ENCODE measurements around the gene ALPK3. TPM values are rescaled to one million over a fixed set of nuclear protein-coding genes. Genes with fewer than 3 reads are reported as not detected.

ALPK3 gene
- total RNA-seq, 1 experiment from 2014 or later, result 2.0 TPM

GRCh38 chr15:84907731-84908130, 90.6 kb downstream of the ALPK3 start:
- CTCF ChIA-PET, result no interaction called here
- no peaks in the 10 kb centered on the region for H3K36me3 ChIP-seq (ENCODE audit: control insufficient read depth in 1 of 2, insufficient read depth in 2 of 2, low read length in 2 of 2)
- no peaks in the 10 kb centered on the region for H3K9me2 ChIP-seq (ENCODE audit: insufficient read depth)
- H3K4me1 ChIP-seq (ENCODE audit: control insufficient read depth in 1 of 2, insufficient read depth in 2 of 2, low read length in 2 of 2), result peaks cover 20 to 21% of the 10 kb centered on the region in 2 experiments
- H3K27ac ChIP-seq (ENCODE audit: low read depth, low read length), result no peak overlapping the region
- DNase-seq (ENCODE audit: low read depth, low spot score) (no peak), ATAC-seq (no peak)
- RAD21 ChIA-PET (ENCODE audit: low non-redundant PET in 1 of 2, low total read pairs in 2 of 2, uncharacterized antibody in 2 of 2, unreplicated experiment in 2 of 2), result no interaction called here
- POLR2A ChIA-PET, result no interaction called here
- BruUV-seq (replicated peaks), result no TSS peak
- intact Hi-C loops (cut with micrococcal nuclease), result no loop called here
- no peaks in the 10 kb centered on the region for H3K79me2 ChIP-seq (ENCODE audit: insufficient read depth, low read length)
- H4K20me1 ChIP-seq (ENCODE audit: insufficient read depth), result no peaks in the 10 kb centered on the region
- H3K9ac ChIP-seq (ENCODE audit: low read length), result no peak overlapping the region
- no peak for TF ChIP-seq POLR2A (IDR thresholded peaks at IDR 0.05; ENCODE audit: borderline replicate concordance, extremely low read depth, insufficient read depth, insufficient read length)
- no peak for TF ChIP-seq ELF1 (IDR thresholded peaks at IDR 0.05; ENCODE audit: borderline replicate concordance, low read depth)
- TF ChIP-seq YY1 (IDR thresholded peaks at IDR 0.05; ENCODE audit: extremely low read depth, insufficient replicate concordance, low read depth, low read length), result no peak
- TF ChIP-seq SIN3A (IDR thresholded peaks at IDR 0.05; ENCODE audit: low read depth), result no peak
- no peak for TF ChIP-seq JUND (IDR thresholded peaks at IDR 0.05)
- TF ChIP-seq SRF (IDR thresholded peaks at IDR 0.05; ENCODE audit: low read depth), result no peak
- TF ChIP-seq MAX (IDR thresholded peaks at IDR 0.05), result no peak
- no peak for TF ChIP-seq CBX3 (IDR thresholded peaks at IDR 0.05; ENCODE audit: low read depth)
- no peak for TF ChIP-seq ATF3 (IDR thresholded peaks at IDR 0.05)
- TF ChIP-seq ZNF274 (IDR thresholded peaks at IDR 0.05; ENCODE audit: low read depth, low read length), result no peak
- no peak for TF ChIP-seq REST (IDR thresholded peaks at IDR 0.05; ENCODE audit: low read depth)
- no peak for TF ChIP-seq EZH2 (IDR thresholded peaks at IDR 0.05)
- TF ChIP-seq CEBPB (IDR thresholded peaks at IDR 0.05; ENCODE audit: low read depth), result no peak
- no peak for TF ChIP-seq ZFX (IDR thresholded peaks at IDR 0.05)
- TF ChIP-seq CTCF (IDR thresholded peaks at IDR 0.05 in 2 of 3, conservative IDR thresholded peaks at IDR 0.05 in 1 of 3; ENCODE audit: borderline replicate concordance in 1 of 3, insufficient read depth in 1 of 3, low read depth in 2 of 3, low read length in 2 of 3), result no peak
- no peak for TF ChIP-seq POLR2AphosphoS5 (IDR thresholded peaks at IDR 0.05; ENCODE audit: low read depth, low read length)
- no peak for TF ChIP-seq EGR1 (IDR thresholded peaks at IDR 0.05; ENCODE audit: low read depth)
- TF ChIP-seq EZH2phosphoT487 (IDR thresholded peaks at IDR 0.05; ENCODE audit: borderline replicate concordance), result no peak
- H2AFZ ChIP-seq (ENCODE audit: low read depth, low read length, poor library complexity, severe bottlenecking), result no peak overlapping the region
- no peaks in the 10 kb centered on the region for H3K9me3 ChIP-seq (ENCODE audit: control insufficient read depth in 1 of 2, insufficient read depth in 1 of 2, low read depth in 1 of 2, low read length in 2 of 2)
- H3K27me3 ChIP-seq (ENCODE audit: insufficient read depth, low read length), result no peaks in the 10 kb centered on the region
- H3K4me3 ChIP-seq (replicated peaks in 1 of 2; ENCODE audit: low read depth in 1 of 2, low read length in 2 of 2), result no peak overlapping the region
- H3K4me2 ChIP-seq (ENCODE audit: low read length), result no peak overlapping the region
